Effector memory CD8-positive, alpha-beta T cell (primary cell): ENCODE data around the gene HOXC5.

ENCODE experiments used
- ATAC-seq: fragments of 150-1000 bp; cut with Tn5 transposase; replicated peaks from 2 replicates; pipeline ENCODE4 v1.10.0; 2021; ENCODE audit warnings: mild to moderate bottlenecking, moderate library complexity
- DNase-seq, 3 experiments: peaks; one replicate each; pipeline ENCODE4 v3.0.0; 2021
- H3K27ac Mint-ChIP-seq, 2 donors: one replicate each; pipeline ENCODE4 v1.8.0; 2022; ENCODE audit warnings: mild to moderate bottlenecking in 2 of 2, mixed read lengths in 2 of 2, moderate library complexity in 2 of 2
- H3K27me3 Mint-ChIP-seq, 2 donors: one replicate each; pipeline ENCODE4 v1.8.0; 2022; ENCODE audit warnings: mixed read lengths in 2 of 2
- H3K36me3 Mint-ChIP-seq: one replicate; pipeline ENCODE4 v1.8.0; 2022; ENCODE audit warnings: mild to moderate bottlenecking, moderate library complexity, mixed read lengths; ENCODE audit not compliant: insufficient read depth
- H3K4me1 Mint-ChIP-seq, 2 donors: one replicate each; pipeline ENCODE4 v1.8.0; 2022; ENCODE audit warnings: low read depth in 2 of 2, mixed read lengths in 2 of 2
- H3K4me3 Mint-ChIP-seq, 2 donors: one replicate each; pipeline ENCODE4 v1.8.0; 2022; ENCODE audit warnings: mild to moderate bottlenecking in 2 of 2, mixed read lengths in 2 of 2, moderate library complexity in 2 of 2
- H3K9me3 Mint-ChIP-seq, 2 donors: one replicate each; pipeline ENCODE4 v1.8.0; 2022; ENCODE audit warnings: mixed read lengths in 2 of 2

The HOXC5 gene

GRCh38 chr12:54007538-54008259, 25.2 kb upstream of the HOXC5 start:
- H3K9me3 Mint-ChIP-seq, result no peaks in the 10 kb centered on the region
- peaks cover 17 to 23% of the 10 kb centered on the region in 2 donors for H3K4me1 Mint-ChIP-seq
- H3K27ac Mint-ChIP-seq, result no peak overlapping the region
- peaks cover 25% of the 10 kb centered on the region for H3K36me3 Mint-ChIP-seq
- H3K4me3 Mint-ChIP-seq, result no peak overlapping the region
- peaks cover 98 to 100% of the 10 kb centered on the region in 2 donors for H3K27me3 Mint-ChIP-seq
- no peak for DNase-seq
- no peak for ATAC-seq

GRCh38 chr12:54008260-54008552, 24.6 kb upstream of the HOXC5 start:
- no peak overlapping the region for H3K27ac Mint-ChIP-seq
- peaks cover 27% of the 10 kb centered on the region for H3K36me3 Mint-ChIP-seq
- H3K27me3 Mint-ChIP-seq, result peaks cover 98 to 100% of the 10 kb centered on the region in 2 donors
- DNase-seq (no peak), ATAC-seq (no peak)
- peaks cover 17 to 23% of the 10 kb centered on the region in 2 donors for H3K4me1 Mint-ChIP-seq
- no peaks in the 10 kb centered on the region for H3K9me3 Mint-ChIP-seq
- peak overlapping the region; percentile 35 to 39 for H3K4me3 Mint-ChIP-seq

DNA sequence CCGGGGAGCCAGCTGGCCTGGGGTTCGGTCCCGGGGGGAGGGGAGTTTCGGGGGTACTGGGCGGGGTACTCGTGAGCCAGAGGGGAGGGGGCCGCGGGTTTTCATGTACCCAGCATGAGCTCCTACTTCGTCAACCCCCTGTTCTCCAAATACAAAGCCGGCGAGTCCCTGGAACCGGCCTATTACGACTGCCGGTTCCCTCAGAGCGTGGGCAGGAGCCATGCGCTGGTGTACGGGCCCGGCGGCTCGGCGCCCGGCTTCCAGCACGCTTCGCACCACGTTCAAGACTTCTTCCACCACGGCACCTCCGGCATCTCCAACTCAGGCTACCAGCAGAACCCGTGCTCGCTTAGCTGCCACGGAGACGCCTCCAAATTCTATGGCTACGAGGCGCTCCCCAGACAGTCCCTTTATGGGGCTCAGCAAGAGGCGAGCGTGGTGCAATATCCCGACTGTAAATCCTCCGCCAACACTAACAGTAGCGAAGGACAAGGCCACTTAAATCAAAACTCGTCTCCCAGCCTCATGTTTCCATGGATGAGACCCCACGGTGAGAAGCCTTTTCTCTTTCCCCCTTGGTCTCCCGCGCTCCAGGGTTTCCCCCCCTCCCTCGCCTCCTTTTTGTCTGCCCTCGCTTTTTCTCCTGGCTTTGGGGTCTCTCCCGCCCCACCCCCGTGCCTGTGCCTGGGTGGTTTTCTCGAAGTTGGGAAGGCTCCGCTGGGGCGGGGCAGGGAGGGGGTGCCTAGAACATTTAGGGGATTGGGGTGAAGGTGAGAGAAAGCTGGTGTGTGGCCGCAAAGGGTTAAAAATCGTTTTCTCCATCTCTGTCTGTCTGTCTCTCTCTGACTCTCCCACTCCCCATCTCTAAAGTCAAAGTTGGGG, 23.4 kb upstream of the HOXC5 start:
- DNase-seq (no peak), ATAC-seq (peak; percentile 47)
- peaks cover 17 to 27% of the 10 kb centered on the region in 2 donors for H3K4me1 Mint-ChIP-seq
- peaks cover 92 to 100% of the 10 kb centered on the region in 2 donors for H3K27me3 Mint-ChIP-seq
- no peaks in the 10 kb centered on the region for H3K9me3 Mint-ChIP-seq
- peak overlapping the region in 1 of 2 donors; percentile 85 for H3K27ac Mint-ChIP-seq
- H3K36me3 Mint-ChIP-seq, result peaks cover 36% of the 10 kb centered on the region
- peak overlapping the region; percentile 75 to 83 for H3K4me3 Mint-ChIP-seq

DNA sequence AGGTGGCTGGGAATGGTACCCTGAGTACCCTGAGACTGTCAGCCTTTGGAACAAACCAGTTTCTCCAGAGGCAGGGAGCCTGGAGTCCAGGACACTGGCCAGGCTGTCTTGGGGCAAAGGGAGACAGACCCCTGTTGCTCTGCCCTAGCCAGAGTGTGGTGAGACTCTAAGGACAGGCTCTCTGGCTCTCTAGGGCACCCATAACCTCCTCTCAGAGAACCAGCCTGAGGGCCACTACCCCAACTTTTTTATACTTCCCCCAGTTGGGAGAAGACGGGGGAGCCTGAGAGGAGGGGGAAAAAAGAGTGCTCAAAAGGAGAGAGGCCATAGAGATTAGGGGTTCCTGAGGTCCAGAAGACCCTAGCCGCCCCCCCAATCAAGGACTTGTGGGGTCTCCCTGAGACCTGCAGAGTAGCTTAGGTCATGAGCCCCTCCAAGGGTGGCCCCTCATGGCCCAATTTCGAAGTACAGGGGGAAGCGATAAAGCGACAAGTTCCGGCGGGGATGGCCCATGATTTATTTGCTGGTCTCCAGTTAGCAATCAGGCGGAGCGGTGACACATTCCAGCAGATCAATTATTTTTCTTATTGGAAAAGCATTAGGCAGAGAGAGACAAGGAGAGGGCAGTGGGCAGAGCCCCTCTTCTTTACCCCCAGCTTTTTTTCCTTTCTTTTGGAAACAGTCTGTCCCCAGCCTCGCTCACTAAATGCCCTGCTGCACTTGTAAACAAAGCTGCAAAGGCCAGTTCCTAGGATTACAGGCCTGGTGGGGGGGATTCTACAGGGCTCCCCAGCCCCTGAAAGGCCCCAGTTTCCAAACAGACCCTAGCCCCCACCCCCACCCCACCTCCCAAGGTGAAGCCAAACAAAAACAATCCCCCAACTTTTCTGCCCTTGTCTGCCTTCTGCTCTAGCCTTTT, 22.5 kb upstream of the HOXC5 start:
- Mint-ChIP-seq H3K27me3 (peaks cover 92 to 100% of the 10 kb centered on the region in 2 donors), H3K36me3 (peaks cover 36% of the 10 kb centered on the region), H3K4me3 (peak overlapping the region; percentile 75 to 83), H3K9me3 (no peaks in the 10 kb centered on the region), H3K4me1 (peaks cover 17 to 31% of the 10 kb centered on the region in 2 donors), H3K27ac (no peak overlapping the region)
- no peak for DNase-seq
- no peak for ATAC-seq

DNA sequence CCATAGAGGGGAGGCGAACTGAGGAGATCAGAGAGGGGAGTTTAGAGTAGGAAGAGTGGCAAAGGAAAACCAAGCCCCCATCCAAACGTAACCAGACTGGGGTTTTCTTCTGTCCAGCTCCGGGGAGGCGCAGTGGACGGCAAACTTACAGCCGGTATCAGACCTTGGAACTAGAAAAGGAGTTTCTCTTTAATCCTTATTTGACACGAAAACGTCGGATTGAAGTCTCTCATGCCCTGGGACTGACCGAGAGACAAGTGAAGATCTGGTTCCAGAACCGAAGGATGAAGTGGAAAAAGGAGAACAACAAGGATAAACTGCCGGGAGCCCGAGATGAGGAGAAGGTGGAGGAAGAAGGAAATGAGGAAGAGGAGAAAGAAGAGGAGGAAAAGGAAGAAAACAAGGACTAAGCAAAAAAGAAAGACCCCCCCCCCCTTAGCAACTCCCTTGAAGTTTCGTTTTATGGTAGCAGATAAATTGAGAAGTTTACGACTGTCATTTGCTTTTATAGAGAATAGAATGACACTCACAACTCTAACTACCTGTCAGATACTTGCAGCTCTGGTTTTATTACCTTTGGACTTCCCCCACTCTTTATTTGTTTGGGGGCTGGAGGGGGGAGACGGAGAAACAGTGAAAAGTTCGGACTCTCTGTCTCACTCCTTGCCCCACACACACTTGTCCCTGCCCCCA, 21.7 kb upstream of the HOXC5 start:
- Mint-ChIP-seq H3K27me3 (peaks cover 86 to 95% of the 10 kb centered on the region in 2 donors), H3K36me3 (peaks cover 36% of the 10 kb centered on the region), H3K27ac (no peak overlapping the region), H3K9me3 (no peaks in the 10 kb centered on the region), H3K4me3 (peak overlapping the region in 1 of 2 donors; percentile 6), H3K4me1 (peaks cover 15 to 29% of the 10 kb centered on the region in 2 donors)
- DNase-seq (no peak), ATAC-seq (no peak)

DNA sequence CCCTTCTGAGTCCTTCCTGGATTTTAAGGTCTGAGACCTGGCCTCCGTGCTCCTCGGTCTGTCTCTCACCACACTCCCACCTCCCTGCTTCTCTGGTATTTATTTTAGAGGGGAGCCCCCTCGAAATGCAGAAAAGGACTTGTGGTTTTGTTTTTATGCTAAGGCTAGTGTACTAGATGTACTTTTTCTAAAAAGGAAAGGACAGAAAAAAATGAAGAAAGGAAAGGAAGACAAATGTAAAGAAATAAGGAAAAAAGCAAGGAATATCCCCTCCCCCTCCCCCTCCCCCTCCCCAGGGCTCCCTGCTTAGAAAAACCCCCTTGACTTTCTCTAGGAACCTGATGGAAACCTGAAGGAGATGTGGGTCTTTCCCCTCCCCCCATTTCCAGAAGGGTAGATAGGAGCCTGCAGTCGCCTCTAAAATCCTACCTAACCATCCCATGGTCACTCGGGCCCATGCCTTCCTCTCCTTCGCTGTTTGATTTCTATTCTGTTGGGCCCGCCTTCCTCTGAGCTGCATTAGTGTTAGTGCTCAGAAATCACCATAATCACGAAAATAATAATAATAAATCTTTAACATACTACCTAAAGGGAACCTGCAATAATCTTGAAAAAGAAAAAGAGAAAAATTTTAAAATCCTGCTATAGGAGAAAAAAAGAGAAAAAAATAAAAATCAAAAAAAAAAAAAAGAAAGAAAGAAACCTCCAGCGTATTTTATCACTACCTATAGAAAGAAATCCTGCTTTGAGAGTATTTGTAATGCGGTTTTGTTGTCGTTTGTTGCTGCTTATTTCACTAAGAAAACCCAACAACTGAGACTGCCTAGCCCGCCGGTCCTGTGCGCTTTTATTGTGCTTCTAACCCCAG, 21.0 kb upstream of the HOXC5 start:
- Mint-ChIP-seq H3K27ac (no peak overlapping the region), H3K9me3 (no peaks in the 10 kb centered on the region), H3K4me1 (peaks cover 13 to 26% of the 10 kb centered on the region in 2 donors), H3K4me3 (no peak overlapping the region), H3K36me3 (peaks cover 36% of the 10 kb centered on the region), H3K27me3 (peaks cover 78 to 88% of the 10 kb centered on the region in 2 donors)
- no peak for ATAC-seq
- no peak for DNase-seq

- H3K27me3 Mint-ChIP-seq, result peaks cover 69 to 84% of the 10 kb centered on the region in 2 donors
- H3K36me3 Mint-ChIP-seq, result peaks cover 36% of the 10 kb centered on the region
- no peak overlapping the region for H3K27ac Mint-ChIP-seq
- no peak overlapping the region for H3K4me3 Mint-ChIP-seq
- no peaks in the 10 kb centered on the region for H3K9me3 Mint-ChIP-seq
- ATAC-seq (no peak), DNase-seq (no peak)
- H3K4me1 Mint-ChIP-seq, result peaks cover 20 to 33% of the 10 kb centered on the region in 2 donors
These were observed 20.0 kb upstream of the HOXC5 start for GRCh38 chr12:54012631-54013409.

- peak overlapping the region; percentile 34 to 44 for H3K4me3 Mint-ChIP-seq
These were observed 18.4 kb upstream of the HOXC5 start for GRCh38 chr12:54014377-54015017.

GRCh38 chr12:54015018-54015931, 17.6 kb upstream of the HOXC5 start:
- no peak for ATAC-seq

More at GRCh38 chr12:54014377-54015017, 18.4 kb upstream of the HOXC5 start:
- Mint-ChIP-seq H3K36me3 (peaks cover 31% of the 10 kb centered on the region), H3K27ac (peak overlapping the region in 1 of 2 donors; percentile 75), H3K9me3 (no peaks in the 10 kb centered on the region), H3K4me1 (peaks cover 22 to 31% of the 10 kb centered on the region in 2 donors), H3K27me3 (peaks cover 53 to 71% of the 10 kb centered on the region in 2 donors)
- DNase-seq (no peak), ATAC-seq (no peak)

GRCh38 chr12:54016051-54016450, 16.8 kb upstream of the HOXC5 start:
- Mint-ChIP-seq H3K9me3 (no peaks in the 10 kb centered on the region), H3K27ac (no peak overlapping the region), H3K36me3 (peaks cover 22% of the 10 kb centered on the region), H3K27me3 (peaks cover 37 to 59% of the 10 kb centered on the region in 2 donors), H3K4me3 (peak overlapping the region; percentile 17 to 88), H3K4me1 (peaks cover 20 to 23% of the 10 kb centered on the region in 2 donors)
- no peak for ATAC-seq
- DNase-seq, result no peak

More at GRCh38 chr12:54015018-54015931, 17.6 kb upstream of the HOXC5 start:
- no peak for DNase-seq
- Mint-ChIP-seq H3K4me3 (peak overlapping the region; percentile 34 to 44), H3K27me3 (peaks cover 45 to 63% of the 10 kb centered on the region in 2 donors), H3K9me3 (no peaks in the 10 kb centered on the region), H3K27ac (no peak overlapping the region), H3K4me1 (peaks cover 22 to 24% of the 10 kb centered on the region in 2 donors), H3K36me3 (peaks cover 25% of the 10 kb centered on the region)
